ENCODE results near the gene BCAS3.

BCAS3 gene

GRCh38 chr17:61303817-61304096, 626.1 kb downstream of the BCAS3 start:
- Histone ChIP-seq H3K9ac (no peak overlapping the region), H3K36me3 (ENCODE audit: insufficient read depth) (no peaks in the 10 kb centered on the region), H3K27me3 (ENCODE audit: insufficient read depth, low read depth) (no peaks in the 10 kb centered on the region), H4K20me1 (ENCODE audit: insufficient read depth) (no peaks in the 10 kb centered on the region), H2AFZ (ENCODE audit: low read depth) (no peak overlapping the region), H3K4me3 (IDR thresholded peaks at IDR 0.05; ENCODE audit: insufficient read depth, low read depth, low read length) (no peak overlapping the region), H3K4me2 (no peak overlapping the region), H3K27ac (no peak overlapping the region), H3K79me2 (ENCODE audit: insufficient read depth, low read depth) (no peaks in the 10 kb centered on the region), H3K4me1 (ENCODE audit: low read depth, poor library complexity, severe bottlenecking) (no peaks in the 10 kb centered on the region)
- TF ChIP-seq CTCF (conservative IDR thresholded peaks at IDR 0.05; ENCODE audit: low read depth, low read length) = no peak

GRCh38 chr17:61305024-61305423, 627.4 kb downstream of the BCAS3 start:
- Histone ChIP-seq H4K20me1 (ENCODE audit: insufficient read depth) (no peaks in the 10 kb centered on the region), H3K27me3 (ENCODE audit: insufficient read depth, low read depth) (no peaks in the 10 kb centered on the region), H2AFZ (ENCODE audit: low read depth) (no peak overlapping the region), H3K4me3 (IDR thresholded peaks at IDR 0.05; ENCODE audit: insufficient read depth, low read depth, low read length) (no peak overlapping the region), H3K36me3 (ENCODE audit: insufficient read depth) (no peaks in the 10 kb centered on the region), H3K4me2 (no peak overlapping the region), H3K79me2 (ENCODE audit: insufficient read depth, low read depth) (no peaks in the 10 kb centered on the region), H3K4me1 (ENCODE audit: low read depth, poor library complexity, severe bottlenecking) (no peaks in the 10 kb centered on the region), H3K9ac (no peak overlapping the region), H3K27ac (no peak overlapping the region)
- TF ChIP-seq CTCF (conservative IDR thresholded peaks at IDR 0.05; ENCODE audit: low read depth, low read length) = no peak

GRCh38 chr17:61306003-61306402, 628.4 kb downstream of the BCAS3 start:
- Histone ChIP-seq H3K27me3 (ENCODE audit: insufficient read depth, low read depth) (no peaks in the 10 kb centered on the region), H3K9ac (no peak overlapping the region), H3K4me2 (no peak overlapping the region), H2AFZ (ENCODE audit: low read depth) (no peak overlapping the region), H3K27ac (no peak overlapping the region), H3K4me3 (IDR thresholded peaks at IDR 0.05; ENCODE audit: insufficient read depth, low read depth, low read length) (no peak overlapping the region), H3K36me3 (ENCODE audit: insufficient read depth) (no peaks in the 10 kb centered on the region), H3K4me1 (ENCODE audit: low read depth, poor library complexity, severe bottlenecking) (no peaks in the 10 kb centered on the region), H3K79me2 (ENCODE audit: insufficient read depth, low read depth) (no peaks in the 10 kb centered on the region), H4K20me1 (ENCODE audit: insufficient read depth) (no peaks in the 10 kb centered on the region)
- TF ChIP-seq CTCF (conservative IDR thresholded peaks at IDR 0.05; ENCODE audit: low read depth, low read length) = no peak

GRCh38 chr17:61307905-61308886, 630.5 kb downstream of the BCAS3 start:
- Histone ChIP-seq H3K79me2 (ENCODE audit: insufficient read depth, low read depth) (no peaks in the 10 kb centered on the region), H3K4me3 (IDR thresholded peaks at IDR 0.05; ENCODE audit: insufficient read depth, low read depth, low read length) (no peak overlapping the region), H3K4me2 (no peak overlapping the region), H3K36me3 (ENCODE audit: insufficient read depth) (no peaks in the 10 kb centered on the region), H3K27ac (no peak overlapping the region), H4K20me1 (ENCODE audit: insufficient read depth) (no peaks in the 10 kb centered on the region), H3K9ac (no peak overlapping the region), H2AFZ (ENCODE audit: low read depth) (no peak overlapping the region), H3K4me1 (ENCODE audit: low read depth, poor library complexity, severe bottlenecking) (no peaks in the 10 kb centered on the region), H3K27me3 (ENCODE audit: insufficient read depth, low read depth) (no peaks in the 10 kb centered on the region)
- no peak for TF ChIP-seq CTCF (conservative IDR thresholded peaks at IDR 0.05; ENCODE audit: low read depth, low read length)

Data from KMS-11 (cell line).